ENCODE measurements around the gene BRD1. TPM values are rescaled to one million over a fixed set of nuclear protein-coding genes. Genes with fewer than 3 reads are reported as not detected.

The BRD1 gene
- total RNA-seq, 2 donors from 2014 or later, result 32.7 to 37.7 TPM

GRCh38 chr22:49724893-49725489, 102.7 kb downstream of the BRD1 start:
- Histone ChIP-seq H3K4me3 (peak overlapping the region; percentile 25), H3K27ac (no peak overlapping the region), H3K4me1 (no peaks in the 10 kb centered on the region), H3K36me3 (no peaks in the 10 kb centered on the region), H3K9me3 (no peaks in the 10 kb centered on the region), H3K9ac (ENCODE audit: low read depth in 2 of 2, low read length in 2 of 2) (no peak overlapping the region), H3K27me3 (peaks cover 13% of the 10 kb centered on the region)
- peak; percentile 53 for DNase-seq
- TF ChIP-seq, protein P1, sequence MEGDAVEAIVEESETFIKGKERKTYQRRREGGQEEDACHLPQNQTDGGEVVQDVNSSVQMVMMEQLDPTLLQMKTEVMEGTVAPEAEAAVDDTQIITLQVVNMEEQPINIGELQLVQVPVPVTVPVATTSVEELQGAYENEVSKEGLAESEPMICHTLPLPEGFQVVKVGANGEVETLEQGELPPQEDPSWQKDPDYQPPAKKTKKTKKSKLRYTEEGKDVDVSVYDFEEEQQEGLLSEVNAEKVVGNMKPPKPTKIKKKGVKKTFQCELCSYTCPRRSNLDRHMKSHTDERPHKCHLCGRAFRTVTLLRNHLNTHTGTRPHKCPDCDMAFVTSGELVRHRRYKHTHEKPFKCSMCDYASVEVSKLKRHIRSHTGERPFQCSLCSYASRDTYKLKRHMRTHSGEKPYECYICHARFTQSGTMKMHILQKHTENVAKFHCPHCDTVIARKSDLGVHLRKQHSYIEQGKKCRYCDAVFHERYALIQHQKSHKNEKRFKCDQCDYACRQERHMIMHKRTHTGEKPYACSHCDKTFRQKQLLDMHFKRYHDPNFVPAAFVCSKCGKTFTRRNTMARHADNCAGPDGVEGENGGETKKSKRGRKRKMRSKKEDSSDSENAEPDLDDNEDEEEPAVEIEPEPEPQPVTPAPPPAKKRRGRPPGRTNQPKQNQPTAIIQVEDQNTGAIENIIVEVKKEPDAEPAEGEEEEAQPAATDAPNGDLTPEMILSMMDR (IDR thresholded peaks at IDR 0.05), result peak; percentile 66
- intact Hi-C loops (cut with DNase I), result no loop called here

DNA sequence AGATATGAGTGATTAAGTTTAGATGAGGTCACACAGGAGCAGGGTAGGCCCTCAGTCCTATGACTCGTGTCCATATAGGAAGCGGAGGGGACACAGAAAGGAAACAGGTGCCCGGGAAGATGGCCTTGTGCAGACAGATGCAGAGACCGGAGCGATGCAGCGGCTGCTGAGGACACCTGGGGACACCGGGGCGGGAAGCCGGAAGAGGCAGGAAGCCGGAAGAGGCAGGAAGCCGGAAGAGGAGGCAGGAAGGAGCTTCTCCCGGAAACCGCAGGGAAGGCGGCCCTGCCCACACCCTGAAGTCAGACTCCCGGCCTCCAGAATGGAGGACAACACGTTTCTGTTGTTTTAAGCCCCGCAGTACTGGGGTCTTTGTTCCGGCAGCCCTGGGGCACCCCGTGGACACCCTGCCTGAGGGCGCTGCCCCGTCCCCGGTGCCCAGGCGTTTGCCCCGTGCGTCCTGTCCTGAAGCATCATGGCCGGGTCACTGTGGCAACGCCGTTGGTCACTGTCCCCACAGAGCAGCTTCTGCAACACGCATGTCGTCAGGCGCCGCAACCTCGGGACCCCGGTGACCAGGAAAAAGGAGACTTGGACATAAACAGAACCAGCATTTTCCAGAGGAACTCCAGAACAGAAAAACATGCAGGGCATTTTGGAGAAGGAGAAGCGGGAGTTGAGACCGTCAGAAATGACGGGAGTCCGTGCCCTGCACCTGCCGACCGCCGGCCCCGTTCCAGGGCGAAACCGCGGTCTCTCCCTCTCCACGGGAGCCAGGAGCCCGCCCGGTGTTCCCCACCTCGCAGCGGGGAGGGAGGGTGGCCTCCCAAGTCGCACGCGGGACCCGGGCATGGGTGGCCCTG, 103.4 kb downstream of the BRD1 start:
- H3K27me3 ChIP-seq, result peaks cover 13% of the 10 kb centered on the region
- TF ChIP-seq, protein P1 (IDR thresholded peaks at IDR 0.05), result no peak
- H3K27ac ChIP-seq, result no peak overlapping the region
- DNase-seq, result no peak
- no peaks in the 10 kb centered on the region for H3K9me3 ChIP-seq
- H3K9ac ChIP-seq (ENCODE audit: low read depth in 2 of 2, low read length in 2 of 2), result no peak overlapping the region
- no peaks in the 10 kb centered on the region for H3K36me3 ChIP-seq
- intact Hi-C loops (cut with DNase I), result no loop called here
- H3K4me3 ChIP-seq, result peak overlapping the region; percentile 25
- no peaks in the 10 kb centered on the region for H3K4me1 ChIP-seq

DNA sequence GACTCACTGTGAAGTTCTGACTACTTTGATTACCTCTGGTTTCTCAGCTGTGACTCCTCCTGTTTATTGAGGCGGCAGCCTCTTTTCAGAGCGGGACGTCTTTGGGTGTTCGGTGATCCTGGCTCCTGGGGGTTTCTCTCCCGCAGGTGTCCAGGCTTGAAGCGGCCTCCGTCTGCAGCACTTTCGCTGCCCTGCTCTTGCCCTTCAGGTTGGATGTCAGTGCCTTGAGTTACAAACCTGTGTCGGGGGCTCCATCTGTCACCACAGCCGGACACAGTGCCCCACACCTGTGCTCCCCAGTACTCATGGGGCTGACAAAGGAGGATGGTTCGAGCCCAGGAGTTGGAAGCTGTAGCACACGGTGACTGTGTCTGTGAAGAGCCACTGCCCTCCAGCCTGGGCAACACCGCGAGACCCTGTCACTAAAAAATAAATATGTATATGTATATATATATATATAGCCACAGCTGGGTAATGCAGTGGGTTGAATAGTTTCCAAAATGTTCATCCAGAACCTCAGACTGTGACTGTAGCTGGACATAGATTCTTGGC, 104.1 kb downstream of the BRD1 start:
- Histone ChIP-seq H3K4me1 (no peaks in the 10 kb centered on the region), H3K9me3 (no peaks in the 10 kb centered on the region), H3K27me3 (peaks cover 13% of the 10 kb centered on the region), H3K27ac (no peak overlapping the region), H3K4me3 (no peak overlapping the region), H3K36me3 (no peaks in the 10 kb centered on the region), H3K9ac (ENCODE audit: low read depth in 2 of 2, low read length in 2 of 2) (no peak overlapping the region)
- intact Hi-C loops (cut with DNase I), result no loop called here
- DNase-seq, result no peak
- TF ChIP-seq, protein P1 (IDR thresholded peaks at IDR 0.05), result no peak

Other genes starting within 250 kb of the BRD1 start
- 10 to 100 TPM; 16.2 to 19.9 TPM for gene ZBED4, start 26.0 kb upstream of the BRD1 start, total RNA-seq
- gene ALG12, start 90.6 kb upstream of the BRD1 start, total RNA-seq, result 10 to 100 TPM; 17.8 to 43.5 TPM
- gene CRELD2, start 90.8 kb upstream of the BRD1 start, total RNA-seq, result 100 to 1,000 TPM in 1 of 2 donors, 10 to 100 TPM in 1; 43.6 to 133 TPM
- gene PIM3, start 132.9 kb upstream of the BRD1 start, total RNA-seq, result 10 to 100 TPM; 65.6 to 74.4 TPM
- gene IL17REL, start 184.9 kb upstream of the BRD1 start, total RNA-seq, result under 1 TPM; 0.11 to 0.22 TPM
- gene TTLL8, start 230.4 kb upstream of the BRD1 start, total RNA-seq, result not detected